Activated CD4-positive, alpha-beta T cell treated with anti-CD3 and anti-CD28 coated beads, Interleukin-2, amount 10 ng/mL, durations not matched to agents 24 days and 14 days (primary cell): ENCODE results near the gene RUBCN. TPM values are rescaled to one million over a fixed set of nuclear protein-coding genes. Genes with fewer than 3 reads are reported as not detected.
"Not testable (repeated sequence)": the region's sequence is repeated elsewhere in the genome, so short reads cannot be mapped to it uniquely, and the experiment has no call there.

Experiments used
- DNase-seq: peaks from one replicate; pipeline ENCODE4 v3.0.0; 2022
- H3K27ac Mint-ChIP-seq: one replicate; pipeline ENCODE4 v1.8.0; 2022; ENCODE audit warnings: mild to moderate bottlenecking, mixed read lengths
- H3K27me3 Mint-ChIP-seq: one replicate; pipeline ENCODE4 v1.8.0; 2022; ENCODE audit warnings: mixed read lengths
- H3K36me3 Mint-ChIP-seq: one replicate; pipeline ENCODE4 v1.8.0; 2022; ENCODE audit warnings: low read depth, mild to moderate bottlenecking, mixed read lengths
- H3K4me1 Mint-ChIP-seq: one replicate; pipeline ENCODE4 v1.8.0; 2021; ENCODE audit warnings: mixed read lengths
- H3K4me3 Mint-ChIP-seq: one replicate; pipeline ENCODE4 v1.8.0; 2022; ENCODE audit warnings: mild to moderate bottlenecking, moderate library complexity, mixed read lengths
- H3K9me3 Mint-ChIP-seq: one replicate; pipeline ENCODE4 v1.8.0; 2021; ENCODE audit warnings: mixed read lengths
- intact Hi-C: fragments of 100-400 bp; cut with micrococcal nuclease; formaldehyde crosslinking; loops from one replicate; pipeline ENCODE4 v1.15.1; 2023
- total RNA-seq: library from RNA; stranded (reverse); gene quantifications from 2 replicates; pipeline ENCODE4 v1.2.3, GENCODE V29; 2022

RUBCN gene
- total RNA-seq, 1 donor from 2014 or later = 38.8 TPM

DNA sequence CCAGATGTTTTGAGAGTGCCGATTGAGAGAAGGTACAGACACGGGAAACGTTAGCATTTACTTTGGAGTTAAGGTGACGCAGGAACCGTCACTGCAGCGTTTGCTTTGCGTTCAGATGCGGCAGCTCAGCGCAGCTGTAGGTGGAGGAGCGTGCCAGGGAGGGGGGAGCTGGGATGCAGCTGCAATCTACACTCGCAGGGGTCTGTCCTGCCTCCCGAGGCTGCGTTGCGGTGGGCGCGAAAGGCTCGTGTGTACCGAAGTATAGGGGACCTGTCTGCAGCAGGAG is 12.6 kb upstream of the RUBCN start:
- Mint-ChIP-seq H3K36me3 (peaks cover 2% of the 10 kb centered on the region), H3K4me3 (peak overlapping the region; percentile 92), H3K9me3 (no peaks in the 10 kb centered on the region), H3K27me3 (peaks cover 4% of the 10 kb centered on the region), H3K27ac (peak overlapping the region; percentile 96), H3K4me1 (peaks cover 30% of the 10 kb centered on the region)
- intact Hi-C loops = loop anchor here (1.0 kb wide), 1 partner anchor 12 kb away; no protein-coding TSS in a partner anchor
- DNase-seq = no peak

DNA sequence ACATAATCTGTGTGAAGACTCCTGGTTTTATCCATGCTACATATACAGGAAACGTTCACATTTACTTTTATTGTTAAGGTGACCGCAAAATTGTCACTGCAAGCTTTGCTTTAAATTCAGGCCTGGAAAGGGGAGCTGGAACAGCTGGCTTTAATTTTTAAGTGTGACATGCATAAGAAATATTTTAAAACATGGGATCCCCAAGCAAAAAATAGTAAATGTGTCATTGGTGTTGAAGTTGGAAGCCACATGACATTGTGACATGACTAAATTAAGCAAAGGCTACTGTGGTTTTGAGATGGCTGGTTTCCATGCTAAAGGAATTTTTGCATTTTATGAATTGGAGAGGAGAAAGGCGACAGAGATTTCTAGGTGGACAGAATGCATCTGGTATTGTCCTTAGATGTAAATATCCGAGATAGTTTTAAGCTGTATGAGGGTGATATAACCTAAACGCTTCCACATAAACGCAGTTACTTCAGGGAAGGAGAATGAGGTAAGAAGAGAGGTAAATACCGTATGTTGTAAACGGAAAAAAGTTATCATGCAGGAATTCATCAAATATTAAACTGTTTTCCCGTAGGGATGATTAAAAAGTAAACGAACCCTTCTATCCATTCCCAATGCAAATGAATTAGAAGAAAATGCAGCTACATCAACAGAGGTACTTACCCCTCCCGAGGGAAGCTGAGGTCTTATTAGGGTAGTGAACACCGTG is 12.1 kb upstream of the RUBCN start:
- Mint-ChIP-seq H3K27me3 (peaks cover 4% of the 10 kb centered on the region), H3K9me3 (no peaks in the 10 kb centered on the region), H3K4me1 (peaks cover 27% of the 10 kb centered on the region), H3K27ac (peak overlapping the region; percentile 96), H3K4me3 (peak overlapping the region; percentile 92), H3K36me3 (peaks cover 2% of the 10 kb centered on the region)
- DNase-seq = peak; percentile 43
- intact Hi-C loops = loop anchor here (1.0 kb wide), 1 partner anchor 11 kb away; no protein-coding TSS in a partner anchor

DNA sequence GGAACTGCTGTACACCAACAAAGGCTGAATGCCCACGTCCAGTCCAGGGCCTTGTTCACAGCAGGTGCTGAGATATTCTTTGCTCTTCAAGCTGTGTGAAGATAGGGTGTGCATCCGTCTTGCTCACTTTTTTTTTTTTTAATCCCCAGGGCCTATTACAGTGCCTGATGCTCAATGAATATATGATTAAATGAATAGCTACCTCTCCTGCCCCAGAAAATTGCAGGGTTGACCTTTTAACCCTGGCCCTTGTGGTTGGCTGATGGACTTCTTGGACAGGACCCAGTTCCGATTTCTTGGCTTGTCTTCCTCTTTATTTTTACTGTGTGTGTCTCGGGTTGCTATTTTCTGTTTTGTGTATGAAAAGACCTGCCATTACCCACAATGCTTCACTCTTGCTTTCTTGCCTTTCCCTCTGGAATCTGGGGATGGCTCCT is 10.1 kb upstream of the RUBCN start:
- Mint-ChIP-seq H3K4me3 (no peak overlapping the region), H3K36me3 (no peaks in the 10 kb centered on the region), H3K27me3 (peaks cover 6% of the 10 kb centered on the region), H3K27ac (no peak overlapping the region), H3K9me3 (no peaks in the 10 kb centered on the region), H3K4me1 (peaks cover 15% of the 10 kb centered on the region)
- DNase-seq = no peak
- intact Hi-C loops = no loop called here

DNA sequence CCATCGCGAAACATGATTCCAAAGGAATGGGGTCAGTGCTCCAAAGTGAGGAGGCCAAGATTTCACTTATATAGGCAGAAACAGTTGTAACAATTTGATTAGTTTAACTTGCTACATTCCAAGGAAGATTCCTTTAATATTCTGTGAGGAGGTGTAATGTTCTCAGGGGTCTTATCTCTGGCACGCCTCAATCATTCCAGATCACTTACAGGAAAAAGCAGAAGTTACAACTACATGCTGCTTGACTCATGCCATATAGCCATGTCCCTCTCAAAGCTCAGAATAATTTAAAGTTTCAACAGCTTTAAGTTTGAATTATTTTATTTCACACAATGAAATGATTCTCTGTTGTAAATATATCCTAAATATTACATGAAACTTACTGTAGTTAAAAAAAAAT is 9.5 kb upstream of the RUBCN start:
- Mint-ChIP-seq H3K4me1 (peaks cover 12% of the 10 kb centered on the region), H3K36me3 (no peaks in the 10 kb centered on the region), H3K9me3 (no peaks in the 10 kb centered on the region), H3K4me3 (no peak overlapping the region), H3K27me3 (peaks cover 6% of the 10 kb centered on the region), H3K27ac (no peak overlapping the region)
- intact Hi-C loops = no loop called here
- no peak for DNase-seq

DNA sequence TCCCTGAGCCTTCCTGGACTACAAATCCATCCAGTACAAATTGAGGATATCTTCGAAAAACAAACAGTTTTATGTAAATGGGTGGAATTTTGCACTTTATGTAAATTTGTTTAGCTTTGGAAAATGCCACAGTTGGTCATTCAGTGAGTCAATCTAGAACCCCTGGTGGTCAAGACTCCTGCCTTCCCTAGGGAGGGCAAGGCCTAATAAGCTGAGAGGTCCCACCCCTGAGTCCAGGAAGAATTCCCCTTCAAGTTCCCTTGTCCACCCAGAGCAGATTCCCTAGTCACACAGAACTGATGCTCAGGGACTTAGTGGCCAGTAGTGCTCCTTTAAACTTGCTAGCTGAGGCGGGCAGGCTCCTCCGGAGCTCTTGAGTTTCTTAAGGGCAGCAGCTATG is 6.1 kb upstream of the RUBCN start:
- intact Hi-C loops = no loop called here
- no peak overlapping the region for H3K27ac Mint-ChIP-seq
- no peak for DNase-seq
- peaks cover 2% of the 10 kb centered on the region for H3K27me3 Mint-ChIP-seq
- no peaks in the 10 kb centered on the region for H3K36me3 Mint-ChIP-seq
- no peaks in the 10 kb centered on the region for H3K9me3 Mint-ChIP-seq
- no peak overlapping the region for H3K4me3 Mint-ChIP-seq
- peaks cover 2% of the 10 kb centered on the region for H3K4me1 Mint-ChIP-seq

DNA sequence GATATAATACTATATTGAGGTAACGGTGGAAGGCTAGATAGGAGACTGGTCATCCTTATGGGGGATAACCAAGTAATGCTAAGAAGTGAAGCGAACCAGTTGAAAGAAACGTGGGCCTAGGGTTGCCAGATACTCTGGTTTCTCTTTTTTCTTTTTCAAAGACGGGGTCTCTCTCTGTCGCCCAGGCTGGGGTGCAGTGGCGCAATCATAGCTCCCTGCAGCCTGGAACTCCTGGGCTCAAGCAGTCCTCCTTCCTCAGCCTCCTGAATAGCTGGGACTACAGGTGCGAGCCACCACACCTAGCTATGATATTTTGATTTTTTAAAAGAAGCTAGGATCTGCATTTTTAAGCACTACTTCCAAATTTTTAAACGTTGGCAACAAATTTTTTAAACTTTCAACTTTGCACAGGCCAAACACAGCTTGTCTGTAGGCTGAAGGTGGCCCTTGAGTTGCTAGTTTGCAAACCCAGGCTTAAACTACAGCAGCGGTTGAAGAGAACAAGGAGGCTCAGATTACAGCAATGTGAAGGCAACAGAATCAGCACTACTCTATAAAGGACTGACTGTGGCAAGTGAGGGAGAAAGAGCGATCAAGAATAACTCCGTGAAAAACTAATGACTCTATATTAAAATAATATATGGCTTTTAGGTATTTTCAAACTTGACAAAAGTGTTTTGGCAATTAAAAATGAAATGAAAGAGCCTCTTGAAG is 1.2 kb upstream of the RUBCN start:
- H3K4me3 Mint-ChIP-seq = peak overlapping the region; percentile 94
- no peaks in the 10 kb centered on the region for H3K27me3 Mint-ChIP-seq
- H3K27ac Mint-ChIP-seq = peak overlapping the region; percentile 87
- intact Hi-C loops = loop anchor here (1.0 to 10.0 kb wide), 3 partner anchors 11 to 217 kb away; partner anchors contain the start of genes FYTTD1 and RPL35A
- H3K9me3 Mint-ChIP-seq = no peaks in the 10 kb centered on the region
- H3K36me3 Mint-ChIP-seq = peaks cover 2% of the 10 kb centered on the region
- H3K4me1 Mint-ChIP-seq = peaks cover 26% of the 10 kb centered on the region
- DNase-seq = no peak

DNA sequence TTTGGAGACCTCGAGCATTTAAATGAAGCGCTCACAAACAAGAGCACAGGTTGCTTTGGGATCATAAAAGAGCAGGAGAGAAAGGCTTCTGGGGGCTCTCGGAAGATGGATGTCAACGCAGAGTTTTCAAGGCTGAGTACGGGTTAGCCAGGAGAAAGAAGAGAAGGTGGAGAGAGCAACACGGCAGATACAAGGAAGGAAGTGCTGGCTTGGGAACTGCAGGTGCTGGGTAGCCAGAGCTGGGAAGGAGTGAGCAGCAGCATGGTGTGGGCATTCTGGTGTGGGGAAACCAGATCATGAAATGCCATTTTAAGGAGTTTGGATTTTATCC is 580 bp upstream of the RUBCN start:
- peak overlapping the region; percentile 94 for H3K4me3 Mint-ChIP-seq
- intact Hi-C loops = loop anchor here (1.0 to 10.0 kb wide), 3 partner anchors 12 to 218 kb away; partner anchors contain the start of genes FYTTD1 and RPL35A
- peaks cover 2% of the 10 kb centered on the region for H3K36me3 Mint-ChIP-seq
- H3K27me3 Mint-ChIP-seq = no peaks in the 10 kb centered on the region
- peak overlapping the region; percentile 87 for H3K27ac Mint-ChIP-seq
- no peaks in the 10 kb centered on the region for H3K9me3 Mint-ChIP-seq
- H3K4me1 Mint-ChIP-seq = peaks cover 28% of the 10 kb centered on the region
- no peak for DNase-seq

DNA sequence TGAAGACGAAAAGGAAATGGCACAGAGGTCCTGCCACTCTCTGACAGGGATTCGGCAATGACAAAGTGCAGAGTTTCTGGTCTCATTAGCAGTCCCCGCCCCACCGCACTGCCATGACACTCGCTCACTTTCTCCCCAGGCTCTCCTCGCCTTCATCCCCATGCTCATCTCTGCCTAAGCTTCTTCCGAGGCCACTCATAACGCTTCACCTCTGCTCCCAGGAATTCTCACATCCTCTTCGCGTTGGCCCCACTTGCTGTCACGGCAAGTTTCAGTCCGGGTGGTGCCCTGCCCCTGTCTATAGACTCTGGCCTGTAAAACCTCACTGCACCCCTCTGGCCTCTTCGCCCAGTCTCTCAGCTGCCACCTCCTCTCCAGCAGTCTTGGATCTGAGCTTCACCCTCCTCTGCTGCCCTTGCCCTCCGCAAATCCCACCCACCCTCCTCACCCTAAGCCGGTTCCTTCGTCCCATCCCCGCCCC is 654 bp downstream of the RUBCN start:
- H3K27me3 Mint-ChIP-seq = no peaks in the 10 kb centered on the region
- H3K36me3 Mint-ChIP-seq = peaks cover 2% of the 10 kb centered on the region
- intact Hi-C loops = loop anchor here (1.0 to 10.0 kb wide), 3 partner anchors 24 to 219 kb away; partner anchors contain the start of gene RPL35A
- no peaks in the 10 kb centered on the region for H3K9me3 Mint-ChIP-seq
- DNase-seq = peak; percentile 84
- peak overlapping the region; percentile 94 for H3K4me3 Mint-ChIP-seq
- peak overlapping the region; percentile 97 for H3K27ac Mint-ChIP-seq
- H3K4me1 Mint-ChIP-seq = peaks cover 31% of the 10 kb centered on the region

DNA sequence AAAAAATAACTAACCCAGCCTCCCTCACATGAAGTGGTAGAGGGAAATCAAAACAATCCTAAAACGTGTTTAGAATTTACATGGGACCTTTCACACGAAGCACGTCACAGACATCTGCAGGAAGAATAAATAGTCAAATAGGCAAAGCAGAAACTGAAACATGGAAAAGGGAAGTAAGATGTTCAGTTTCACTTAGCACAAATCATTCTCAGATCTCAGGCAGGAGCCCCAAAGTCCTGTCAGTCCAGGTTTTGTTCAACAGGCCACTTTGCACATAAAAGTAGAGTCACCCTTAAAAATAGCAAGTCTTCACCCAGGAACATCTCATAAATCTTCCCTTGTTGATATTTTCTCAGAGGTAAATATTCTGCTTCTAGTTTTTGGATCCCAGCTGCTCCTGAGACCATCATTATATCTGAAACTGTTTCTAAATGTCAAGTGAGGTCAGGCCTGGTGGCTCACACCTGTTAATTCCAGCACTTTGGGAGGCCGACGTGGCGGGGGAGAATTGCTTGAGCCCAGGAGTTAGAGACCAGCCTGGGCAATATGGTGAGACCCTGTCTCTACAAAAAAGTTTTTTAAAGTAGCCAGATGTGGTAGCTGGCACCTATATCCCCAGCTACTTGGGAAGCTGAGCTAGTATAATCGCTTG is 1.9 kb downstream of the RUBCN start:
- H3K9me3 Mint-ChIP-seq = no peaks in the 10 kb centered on the region
- no peaks in the 10 kb centered on the region for H3K27me3 Mint-ChIP-seq
- H3K36me3 Mint-ChIP-seq = peaks cover 2% of the 10 kb centered on the region
- intact Hi-C loops = loop anchor here (5.0 to 10.0 kb wide), 2 partner anchors 68 to 220 kb away; partner anchors contain the start of gene RPL35A
- peak overlapping the region; percentile 34 for H3K4me3 Mint-ChIP-seq
- no peak overlapping the region for H3K27ac Mint-ChIP-seq
- DNase-seq = no peak
- peaks cover 38% of the 10 kb centered on the region for H3K4me1 Mint-ChIP-seq

DNA sequence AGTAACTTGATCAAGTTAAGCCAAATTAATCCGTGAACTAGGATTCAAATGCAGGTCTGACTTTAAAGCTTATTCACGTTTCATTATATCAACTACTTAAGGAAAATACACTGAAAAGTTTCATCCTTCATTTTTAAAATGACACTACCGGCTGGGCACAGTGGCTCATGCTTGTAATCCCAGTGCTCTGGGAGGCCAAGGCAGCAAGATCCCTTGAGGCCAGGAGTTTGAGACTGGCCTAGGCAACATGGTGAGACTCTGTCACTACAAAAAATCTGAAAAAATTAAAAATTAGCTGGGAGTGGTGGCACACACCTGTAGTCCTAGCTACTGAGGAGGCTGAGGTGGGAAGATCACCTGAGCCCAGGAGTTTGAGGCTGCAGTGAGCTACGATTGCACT is 3.7 kb downstream of the RUBCN start:
- Mint-ChIP-seq H3K4me1 (peaks cover 44% of the 10 kb centered on the region), H3K27ac (no peak overlapping the region)
- intact Hi-C loops = loop anchor here (10.0 kb wide), 1 partner anchor 222 kb away; the partner anchor contains the start of gene RPL35A

DNA sequence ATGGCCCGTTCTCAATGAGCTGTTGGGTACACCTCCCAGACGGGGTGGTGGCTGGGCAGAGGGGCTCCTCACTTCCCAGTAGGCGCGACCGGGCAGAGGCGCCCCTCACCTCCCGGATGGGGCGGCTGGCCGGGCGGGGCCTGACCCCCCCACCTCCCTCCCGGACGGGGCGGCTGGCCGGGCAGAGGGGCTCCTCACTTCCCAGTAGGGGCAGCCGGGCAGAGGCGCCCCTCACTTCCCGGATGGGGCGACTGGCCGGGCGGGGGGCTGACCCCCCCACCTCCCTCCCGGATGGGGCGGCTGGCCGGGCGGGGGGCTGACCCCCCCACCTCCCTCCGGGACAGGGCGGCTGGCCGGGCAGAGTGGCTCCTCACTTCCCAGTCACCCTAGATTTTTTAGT is 5.2 kb downstream of the RUBCN start:
- not testable (repeated sequence) for H3K9me3 Mint-ChIP-seq, H3K27me3 Mint-ChIP-seq, H3K36me3 Mint-ChIP-seq, DNase-seq, H3K27ac Mint-ChIP-seq, H3K4me3 Mint-ChIP-seq
- peaks cover 39% of the 10 kb centered on the region for H3K4me1 Mint-ChIP-seq
- intact Hi-C loops = loop anchor here (10.0 kb wide), 1 partner anchor 223 kb away; the partner anchor contains the start of gene RPL35A

More for the DNA sequence above, 3.7 kb downstream of the RUBCN start:
- Mint-ChIP-seq H3K36me3 (peaks cover 8% of the 10 kb centered on the region), H3K4me3 (no peak overlapping the region), H3K27me3 (no peaks in the 10 kb centered on the region), H3K9me3 (no peaks in the 10 kb centered on the region)
- DNase-seq = no peak

DNA sequence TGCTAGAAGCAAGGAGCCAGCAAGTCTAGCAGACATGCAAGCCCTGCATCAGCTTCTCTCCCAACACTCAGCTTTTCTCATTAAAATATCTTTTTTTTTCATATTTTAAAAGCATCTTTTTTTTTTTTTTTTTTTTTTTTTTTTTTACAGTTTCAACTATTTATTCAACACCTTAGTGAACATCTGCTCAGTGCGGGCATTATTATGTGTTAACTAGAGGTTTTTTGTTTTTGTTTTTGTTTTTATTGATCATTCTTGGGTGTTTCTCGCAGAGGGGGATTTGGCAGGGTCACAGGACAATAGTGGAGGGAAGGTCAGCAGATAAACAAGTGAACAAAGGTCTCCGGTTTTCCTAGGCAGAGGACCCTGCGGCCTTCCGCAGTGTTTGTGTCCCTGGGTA is 5.9 kb downstream of the RUBCN start:
- H3K36me3 Mint-ChIP-seq, H3K27ac Mint-ChIP-seq, H3K27me3 Mint-ChIP-seq, H3K9me3 Mint-ChIP-seq, H3K4me3 Mint-ChIP-seq, DNase-seq: not testable (repeated sequence)
- intact Hi-C loops = loop anchor here (10.0 kb wide), 1 partner anchor 224 kb away; the partner anchor contains the start of gene RPL35A
- peaks cover 34% of the 10 kb centered on the region for H3K4me1 Mint-ChIP-seq

DNA sequence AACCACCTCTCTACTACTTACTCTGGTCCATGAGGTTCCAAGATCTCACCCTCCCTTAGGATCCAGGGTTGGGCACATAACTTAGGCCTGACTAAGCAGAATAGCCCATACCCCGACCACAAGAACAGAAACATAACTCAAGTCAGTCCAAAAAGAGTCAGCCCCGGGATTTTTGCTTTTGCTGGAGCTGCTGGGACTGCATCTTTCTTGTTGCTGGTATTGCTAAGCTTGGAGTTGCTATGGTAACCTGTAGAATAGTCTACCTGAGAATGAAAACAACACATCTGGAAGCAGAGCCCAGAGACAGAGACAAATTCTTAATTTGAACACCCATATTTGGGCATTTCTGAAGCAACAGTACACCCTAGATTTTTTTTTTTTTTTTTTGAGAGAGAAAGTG is 6.5 kb downstream of the RUBCN start:
- Mint-ChIP-seq H3K36me3 (peaks cover 8% of the 10 kb centered on the region), H3K9me3 (no peaks in the 10 kb centered on the region), H3K4me1 (peaks cover 29% of the 10 kb centered on the region), H3K27ac (no peak overlapping the region), H3K4me3 (no peak overlapping the region), H3K27me3 (no peaks in the 10 kb centered on the region)
- DNase-seq = no peak
- intact Hi-C loops = loop anchor here (10.0 kb wide), 1 partner anchor 225 kb away; the partner anchor contains the start of gene RPL35A
